Measurements from ENCODE around the gene HCRTR2. TPM values are rescaled to one million over a fixed set of nuclear protein-coding genes. Genes with fewer than 3 reads are reported as not detected.

Gene HCRTR2
- total RNA-seq, 2 donors from 2014 or later, result not detected

GRCh38 chr6:55299286-55299985 is 125.1 kb downstream of the HCRTR2 start:
- H3K9me3 ChIP-seq, result no peaks in the 10 kb centered on the region
- WGBS, 2 donors, result 64 to 69% methylated on average over 5 of the region's 5 CpGs
- intact Hi-C loops (cut with DNase I), result no loop called here
- H3K4me1 ChIP-seq, result no peaks in the 10 kb centered on the region
- no peak for ATAC-seq
- no peaks in the 10 kb centered on the region for H3K36me3 ChIP-seq (replicated peaks in 1 of 2; ENCODE audit: insufficient read depth in 1 of 2, low read depth in 2 of 2)
- TF ChIP-seq CTCF (IDR thresholded peaks at IDR 0.05) (no peak), POLR2A (IDR thresholded peaks at IDR 0.05) (no peak)
- no peak for DNase-seq
- H3K4me3 ChIP-seq, result no peak overlapping the region
- H3K27me3 ChIP-seq, result no peaks in the 10 kb centered on the region
- H3K27ac ChIP-seq, result no peak overlapping the region

- H3K9me3 ChIP-seq, result no peaks in the 10 kb centered on the region
- intact Hi-C loops (cut with DNase I), result no loop called here
- no peaks in the 10 kb centered on the region for H3K4me1 ChIP-seq
- H3K4me3 ChIP-seq, result no peak overlapping the region
- WGBS, 2 donors, result 50 to 73% methylated on average over 1 of the region's 1 CpG
- H3K36me3 ChIP-seq (replicated peaks in 1 of 2; ENCODE audit: insufficient read depth in 1 of 2, low read depth in 2 of 2), result no peaks in the 10 kb centered on the region
- no peak overlapping the region for H3K27ac ChIP-seq
- DNase-seq (no peak), ATAC-seq (no peak)
- TF ChIP-seq CTCF (IDR thresholded peaks at IDR 0.05) (no peak), POLR2A (IDR thresholded peaks at IDR 0.05) (no peak)
- H3K27me3 ChIP-seq, result no peaks in the 10 kb centered on the region
Observed at GRCh38 chr6:55304747-55305146, 130.4 kb downstream of the HCRTR2 start.

GRCh38 chr6:55319961-55320695 is 145.8 kb downstream of the HCRTR2 start:
- ATAC-seq (no peak), DNase-seq (no peak)
- TF ChIP-seq CTCF (IDR thresholded peaks at IDR 0.05) (no peak), POLR2A (IDR thresholded peaks at IDR 0.05) (no peak)
- Histone ChIP-seq H3K36me3 (replicated peaks in 1 of 2; ENCODE audit: insufficient read depth in 1 of 2, low read depth in 2 of 2) (no peaks in the 10 kb centered on the region), H3K27me3 (no peaks in the 10 kb centered on the region), H3K27ac (no peak overlapping the region), H3K4me1 (no peaks in the 10 kb centered on the region), H3K9me3 (no peaks in the 10 kb centered on the region), H3K4me3 (no peak overlapping the region)
- intact Hi-C loops (cut with DNase I), result no loop called here

- no peak for TF ChIP-seq POLR2A (IDR thresholded peaks at IDR 0.05)
- TF ChIP-seq CTCF (IDR thresholded peaks at IDR 0.05), result no peak
- Histone ChIP-seq H3K9me3 (no peaks in the 10 kb centered on the region), H3K4me3 (no peak overlapping the region), H3K27me3 (no peaks in the 10 kb centered on the region), H3K27ac (no peak overlapping the region), H3K36me3 (replicated peaks in 1 of 2; ENCODE audit: insufficient read depth in 1 of 2, low read depth in 2 of 2) (no peaks in the 10 kb centered on the region), H3K4me1 (no peaks in the 10 kb centered on the region)
- WGBS, 2 donors, result 37 to 38% methylated on average over 2 of the region's 2 CpGs
- intact Hi-C loops (cut with DNase I), result no loop called here
- DNase-seq (no peak), ATAC-seq (no peak)
Observed at GRCh38 chr6:55320696-55321086, 146.4 kb downstream of the HCRTR2 start.
